Non-pigmented ciliary epithelial cell (primary cell): ENCODE measurements around the gene EYA4.

Experiments
- DNase-seq: peaks from one replicate; pipeline ENCODE4 v3.0.0-alpha.2; 2010; ENCODE audit warnings: low read depth

Gene EYA4

GRCh38 chr6:133241086-133241900 lies at the start of gene EYA4:
Gene EYA4 (plus strand): TSS chr6:133241357. CDS start chr6:133274781, 33,424 bp downstream.
- DNase-seq: no peak

- DNase-seq: no peak
Measured at GRCh38 chr6:133193396-133193795, 47.8 kb upstream of the EYA4 start.

GRCh38 chr6:133198725-133199124 lies 42.4 kb upstream of the EYA4 start:
- no peak for DNase-seq

- DNase-seq: no peak
Measured at GRCh38 chr6:133201231-133201630, 39.9 kb upstream of the EYA4 start.

- no peak for DNase-seq
Measured at GRCh38 chr6:133202610-133203343, 38.4 kb upstream of the EYA4 start.

GRCh38 chr6:133203344-133203697 lies 37.8 kb upstream of the EYA4 start:
- no peak for DNase-seq

GRCh38 chr6:133205304-133205703 lies 35.9 kb upstream of the EYA4 start:
- DNase-seq: no peak

- DNase-seq: no peak
Measured at GRCh38 chr6:133206942-133207341, 34.2 kb upstream of the EYA4 start.

- DNase-seq: no peak
Measured at GRCh38 chr6:133207754-133208153, 33.4 kb upstream of the EYA4 start.

GRCh38 chr6:133208183-133208755 lies 32.9 kb upstream of the EYA4 start:
- no peak for DNase-seq

- no peak for DNase-seq
Measured at GRCh38 chr6:133214267-133214666, 26.9 kb upstream of the EYA4 start.

GRCh38 chr6:133218852-133219251 lies 22.3 kb upstream of the EYA4 start:
- DNase-seq: no peak

GRCh38 chr6:133223452-133224029 lies 17.6 kb upstream of the EYA4 start:
- no peak for DNase-seq

- DNase-seq: no peak
Measured at GRCh38 chr6:133225560-133225959, 15.6 kb upstream of the EYA4 start.

GRCh38 chr6:133227344-133227743 lies 13.8 kb upstream of the EYA4 start:
- no peak for DNase-seq

- no peak for DNase-seq
Measured at GRCh38 chr6:133230052-133230451, 11.1 kb upstream of the EYA4 start.

- no peak for DNase-seq
Measured at GRCh38 chr6:133235221-133235620, 5.9 kb upstream of the EYA4 start.

GRCh38 chr6:133236932-133237331 lies 4.2 kb upstream of the EYA4 start:
- DNase-seq: no peak

- no peak for DNase-seq
Measured at GRCh38 chr6:133240511-133241085, 559 bp upstream of the EYA4 start.

- DNase-seq: no peak
Measured at GRCh38 chr6:133241901-133242636, 912 bp downstream of the EYA4 start.
